ENCODE results near the gene CHIC2. TPM values are rescaled to one million over a fixed set of nuclear protein-coding genes. Genes with fewer than 3 reads are reported as not detected.

The CHIC2 gene
- polyA plus RNA-seq, 1 donor from 2014 or later: 58.5 TPM

DNA sequence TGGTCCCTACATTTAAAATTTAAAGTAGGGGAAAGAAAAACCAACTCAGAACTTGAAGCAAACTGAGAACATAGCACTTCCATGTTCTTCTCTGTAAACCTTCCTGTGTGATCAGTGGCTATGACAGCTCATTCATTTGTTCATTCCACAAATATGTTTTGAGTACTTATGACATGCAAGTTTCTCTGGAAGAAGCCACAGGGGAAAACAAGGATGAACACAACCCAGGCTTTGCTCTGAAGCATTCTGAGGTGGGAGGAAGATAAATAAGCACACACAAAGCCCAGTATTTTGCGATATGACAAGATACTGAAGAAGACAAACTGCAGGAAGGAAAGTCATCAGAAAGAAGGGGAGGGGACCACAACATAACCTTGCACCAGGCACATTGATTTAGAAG is 96.4 kb downstream of the CHIC2 start:
- Histone ChIP-seq H3K4me3 (ENCODE audit: low read length) (no peak overlapping the region), H3K36me3 (ENCODE audit: insufficient read depth, low read length) (no peaks in the 10 kb centered on the region), H3K27ac (ENCODE audit: low read length) (no peak overlapping the region), H3K27me3 (ENCODE audit: insufficient read depth, low read depth, low read length) (no peaks in the 10 kb centered on the region), H4K20me1 (ENCODE audit: insufficient read depth) (no peaks in the 10 kb centered on the region), H2AFZ (ENCODE audit: low read depth, low read length) (no peak overlapping the region), H3K9me2 (ENCODE audit: insufficient read depth, low read length) (no peaks in the 10 kb centered on the region), H3F3A (ENCODE audit: insufficient read depth, low read length, poor library complexity, severe bottlenecking) (no peaks in the 10 kb centered on the region), H3K9me3 (ENCODE audit: low read length) (peaks cover 2% of the 10 kb centered on the region), H3K79me2 (replicated peaks; ENCODE audit: insufficient read depth, low read length) (no peaks in the 10 kb centered on the region), H3K9ac (ENCODE audit: low read length) (no peak overlapping the region), H3K4me2 (ENCODE audit: low read length) (no peak overlapping the region)
- TF ChIP-seq, protein P1, sequence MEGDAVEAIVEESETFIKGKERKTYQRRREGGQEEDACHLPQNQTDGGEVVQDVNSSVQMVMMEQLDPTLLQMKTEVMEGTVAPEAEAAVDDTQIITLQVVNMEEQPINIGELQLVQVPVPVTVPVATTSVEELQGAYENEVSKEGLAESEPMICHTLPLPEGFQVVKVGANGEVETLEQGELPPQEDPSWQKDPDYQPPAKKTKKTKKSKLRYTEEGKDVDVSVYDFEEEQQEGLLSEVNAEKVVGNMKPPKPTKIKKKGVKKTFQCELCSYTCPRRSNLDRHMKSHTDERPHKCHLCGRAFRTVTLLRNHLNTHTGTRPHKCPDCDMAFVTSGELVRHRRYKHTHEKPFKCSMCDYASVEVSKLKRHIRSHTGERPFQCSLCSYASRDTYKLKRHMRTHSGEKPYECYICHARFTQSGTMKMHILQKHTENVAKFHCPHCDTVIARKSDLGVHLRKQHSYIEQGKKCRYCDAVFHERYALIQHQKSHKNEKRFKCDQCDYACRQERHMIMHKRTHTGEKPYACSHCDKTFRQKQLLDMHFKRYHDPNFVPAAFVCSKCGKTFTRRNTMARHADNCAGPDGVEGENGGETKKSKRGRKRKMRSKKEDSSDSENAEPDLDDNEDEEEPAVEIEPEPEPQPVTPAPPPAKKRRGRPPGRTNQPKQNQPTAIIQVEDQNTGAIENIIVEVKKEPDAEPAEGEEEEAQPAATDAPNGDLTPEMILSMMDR (IDR thresholded peaks at IDR 0.05; ENCODE audit: poor library complexity, severe bottlenecking): no peak
- TF ChIP-seq EZH2 (IDR thresholded peaks at IDR 0.05; ENCODE audit: borderline replicate concordance, insufficient read depth, low read length, poor library complexity, severe bottlenecking) (no peak), RAD21 (conservative IDR thresholded peaks at IDR 0.05) (no peak), POLR2AphosphoS5 (IDR thresholded peaks at IDR 0.05) (no peak), REST (IDR thresholded peaks at IDR 0.05; ENCODE audit: borderline replicate concordance) (no peak), TAF1 (IDR thresholded peaks at IDR 0.05; ENCODE audit: low read depth) (no peak), SMC3 (conservative IDR thresholded peaks at IDR 0.05; ENCODE audit: poor library complexity) (no peak), EP300 (conservative IDR thresholded peaks at IDR 0.05; ENCODE audit: poor library complexity, severe bottlenecking) (no peak), MXI1 (conservative IDR thresholded peaks at IDR 0.05; ENCODE audit: poor library complexity, severe bottlenecking) (no peak)

- Histone ChIP-seq H3K4me2 (ENCODE audit: low read length) (no peak overlapping the region), H3K36me3 (ENCODE audit: insufficient read depth, low read length) (no peaks in the 10 kb centered on the region), H3K9me2 (ENCODE audit: insufficient read depth, low read length) (no peaks in the 10 kb centered on the region), H3K79me2 (replicated peaks; ENCODE audit: insufficient read depth, low read length) (no peaks in the 10 kb centered on the region), H2AFZ (ENCODE audit: low read depth, low read length) (no peak overlapping the region), H3K9ac (ENCODE audit: low read length) (no peak overlapping the region), H3K27ac (ENCODE audit: low read length) (no peak overlapping the region), H4K20me1 (ENCODE audit: insufficient read depth) (no peaks in the 10 kb centered on the region), H3K9me3 (ENCODE audit: low read length) (peaks cover 2% of the 10 kb centered on the region), H3K4me3 (ENCODE audit: low read length) (no peak overlapping the region), H3F3A (ENCODE audit: insufficient read depth, low read length, poor library complexity, severe bottlenecking) (no peaks in the 10 kb centered on the region), H3K27me3 (ENCODE audit: insufficient read depth, low read depth, low read length) (no peaks in the 10 kb centered on the region)
- TF ChIP-seq RAD21 (conservative IDR thresholded peaks at IDR 0.05) (no peak), REST (IDR thresholded peaks at IDR 0.05; ENCODE audit: borderline replicate concordance) (no peak), EP300 (conservative IDR thresholded peaks at IDR 0.05; ENCODE audit: poor library complexity, severe bottlenecking) (no peak)
Measured at GRCh38 chr4:53963781-53964180, 100.6 kb downstream of the CHIC2 start.
